ENCODE results near the gene C3orf52. TPM values are rescaled to one million over a fixed set of nuclear protein-coding genes. Genes with fewer than 3 reads are reported as not detected.

C3orf52 gene
- total and polyA plus RNA-seq, 2 donors (not counting 1 experiment from before 2014, with no cell fraction given), result 1.5 to 1.8 TPM

- Histone ChIP-seq H3K9ac (ENCODE audit: insufficient read depth, low read length) (no peak within 1 kb of the TSS), H3K27me3 (ENCODE audit: control insufficient read depth, insufficient read depth, low read length) (no peaks in the 10 kb centered on the region), H3K4me3 (replicated peaks in 1 of 4; ENCODE audit: control extremely low read depth in 1 of 4, insufficient read depth in 1 of 4, low read depth in 3 of 4, low read length in 4 of 4) (no peak within 1 kb of the TSS), H3K79me2 (ENCODE audit: control insufficient read depth, insufficient read depth, low read length) (no peaks in the 10 kb centered on the region), H3K36me3 (ENCODE audit: control insufficient read depth, insufficient read depth, low read length) (no peaks in the 10 kb centered on the region), H3K9me3 (ENCODE audit: control insufficient read depth, insufficient read depth, low read depth, low read length) (no peaks in the 10 kb centered on the region), H3K4me1 (ENCODE audit: control insufficient read depth, extremely low read depth, insufficient read depth, low read length) (no peaks in the 10 kb centered on the region), H2AFZ (ENCODE audit: low read length) (peak within 1 kb of the TSS; percentile 20), H4K20me1 (ENCODE audit: control insufficient read depth, extremely low read depth, insufficient read depth, low read length) (no peaks in the 10 kb centered on the region), H3K27ac (ENCODE audit: insufficient read depth, low read length) (no peak within 1 kb of the TSS), H3K4me2 (ENCODE audit: extremely low read depth, insufficient read depth, low read length) (no peak within 1 kb of the TSS)
- TF ChIP-seq CTCF (conservative IDR thresholded peaks at IDR 0.05 in 1 of 2, IDR thresholded peaks at IDR 0.05 in 1 of 2; ENCODE audit: low read depth in 1 of 2, low read length in 2 of 2) (no peak), EZH2 (IDR thresholded peaks at IDR 0.05; ENCODE audit: low read length, missing control alignments) (no peak)
- no peak for DNase-seq (ENCODE audit: low read depth in 2 of 2)
Observed at GRCh38 chr3:112132975-112133448, 46.8 kb downstream of the C3orf52 start, which contains the start of gene GCSAM. Gene GCSAM (minus strand): TSS chr3:112133248. CDS start chr3:112133120, 128 bp downstream.

GRCh38 chr3:112133626-112134334, 47.6 kb downstream of the C3orf52 start:
- DNase-seq (ENCODE audit: low read depth in 2 of 2), result no peak
- Histone ChIP-seq H3K4me2 (ENCODE audit: extremely low read depth, insufficient read depth, low read length) (no peak overlapping the region), H3K79me2 (ENCODE audit: control insufficient read depth, insufficient read depth, low read length) (no peaks in the 10 kb centered on the region), H2AFZ (ENCODE audit: low read length) (no peak overlapping the region), H4K20me1 (ENCODE audit: control insufficient read depth, extremely low read depth, insufficient read depth, low read length) (no peaks in the 10 kb centered on the region), H3K27ac (ENCODE audit: insufficient read depth, low read length) (no peak overlapping the region), H3K4me3 (replicated peaks in 1 of 4; ENCODE audit: control extremely low read depth in 1 of 4, insufficient read depth in 1 of 4, low read depth in 3 of 4, low read length in 4 of 4) (no peak overlapping the region), H3K9me3 (ENCODE audit: control insufficient read depth, insufficient read depth, low read depth, low read length) (no peaks in the 10 kb centered on the region), H3K9ac (ENCODE audit: insufficient read depth, low read length) (no peak overlapping the region), H3K4me1 (ENCODE audit: control insufficient read depth, extremely low read depth, insufficient read depth, low read length) (no peaks in the 10 kb centered on the region), H3K27me3 (ENCODE audit: control insufficient read depth, insufficient read depth, low read length) (no peaks in the 10 kb centered on the region), H3K36me3 (ENCODE audit: control insufficient read depth, insufficient read depth, low read length) (no peaks in the 10 kb centered on the region)
- TF ChIP-seq CTCF (conservative IDR thresholded peaks at IDR 0.05 in 1 of 2, IDR thresholded peaks at IDR 0.05 in 1 of 2; ENCODE audit: low read depth in 1 of 2, low read length in 2 of 2) (no peak), EZH2 (IDR thresholded peaks at IDR 0.05; ENCODE audit: low read length, missing control alignments) (no peak)

GRCh38 chr3:112134335-112135124, 48.3 kb downstream of the C3orf52 start:
- Histone ChIP-seq H3K4me2 (ENCODE audit: extremely low read depth, insufficient read depth, low read length) (no peak overlapping the region), H3K9ac (ENCODE audit: insufficient read depth, low read length) (no peak overlapping the region), H3K27me3 (ENCODE audit: control insufficient read depth, insufficient read depth, low read length) (no peaks in the 10 kb centered on the region), H3K79me2 (ENCODE audit: control insufficient read depth, insufficient read depth, low read length) (no peaks in the 10 kb centered on the region), H2AFZ (ENCODE audit: low read length) (no peak overlapping the region), H3K4me3 (replicated peaks in 1 of 4; ENCODE audit: control extremely low read depth in 1 of 4, insufficient read depth in 1 of 4, low read depth in 3 of 4, low read length in 4 of 4) (no peak overlapping the region), H3K9me3 (ENCODE audit: control insufficient read depth, insufficient read depth, low read depth, low read length) (no peaks in the 10 kb centered on the region), H3K27ac (ENCODE audit: insufficient read depth, low read length) (no peak overlapping the region), H4K20me1 (ENCODE audit: control insufficient read depth, extremely low read depth, insufficient read depth, low read length) (no peaks in the 10 kb centered on the region), H3K36me3 (ENCODE audit: control insufficient read depth, insufficient read depth, low read length) (no peaks in the 10 kb centered on the region), H3K4me1 (ENCODE audit: control insufficient read depth, extremely low read depth, insufficient read depth, low read length) (no peaks in the 10 kb centered on the region)
- TF ChIP-seq CTCF (conservative IDR thresholded peaks at IDR 0.05 in 1 of 2, IDR thresholded peaks at IDR 0.05 in 1 of 2; ENCODE audit: low read depth in 1 of 2, low read length in 2 of 2) (no peak), EZH2 (IDR thresholded peaks at IDR 0.05; ENCODE audit: low read length, missing control alignments) (no peak)
- DNase-seq (ENCODE audit: low read depth in 2 of 2), result peak; percentile 6 to 16

All from fibroblast of lung (primary cell).